Measurements from ENCODE around the gene YEATS4.

YEATS4 gene

DNA sequence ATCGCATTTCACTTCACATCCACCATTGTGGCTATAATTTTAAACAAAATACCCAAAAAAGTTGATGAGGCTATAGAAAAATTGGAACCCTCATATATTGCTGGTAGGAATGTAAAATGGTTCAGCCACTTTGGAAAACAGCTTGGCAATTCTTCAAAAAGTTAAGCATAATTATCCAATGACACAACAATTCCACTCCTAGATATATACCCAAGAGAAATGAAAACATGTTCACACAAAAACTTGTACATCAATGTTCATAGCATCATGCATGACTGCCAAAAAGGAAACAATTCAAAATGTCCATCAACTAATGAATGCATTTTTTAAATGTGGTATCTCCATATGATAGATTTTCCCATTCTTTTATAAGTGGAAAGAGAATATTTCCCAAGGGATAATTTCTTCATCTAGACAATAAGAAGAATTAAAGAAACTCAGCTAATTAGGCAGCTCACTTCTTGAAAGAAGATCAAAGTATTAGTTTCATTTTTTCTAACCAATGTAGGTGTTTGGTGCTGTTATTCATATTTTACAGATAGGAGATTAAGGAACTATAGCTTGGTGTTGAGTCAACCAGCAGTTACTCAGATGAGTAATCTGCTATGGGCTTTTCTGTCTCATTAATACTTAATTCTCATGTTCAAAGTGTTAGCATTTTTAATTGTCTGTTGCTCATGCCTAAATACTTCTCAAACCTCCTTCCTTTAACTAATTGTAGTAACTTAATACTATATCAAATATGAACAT lies 32.8 kb downstream of the YEATS4 start:
- no peak for DNase-seq (ENCODE audit: low read depth, low spot score)

GRCh38 chr12:69396041-69396440 lies 36.5 kb downstream of the YEATS4 start:
- DNase-seq (ENCODE audit: low read depth, low spot score), result no peak

DNA sequence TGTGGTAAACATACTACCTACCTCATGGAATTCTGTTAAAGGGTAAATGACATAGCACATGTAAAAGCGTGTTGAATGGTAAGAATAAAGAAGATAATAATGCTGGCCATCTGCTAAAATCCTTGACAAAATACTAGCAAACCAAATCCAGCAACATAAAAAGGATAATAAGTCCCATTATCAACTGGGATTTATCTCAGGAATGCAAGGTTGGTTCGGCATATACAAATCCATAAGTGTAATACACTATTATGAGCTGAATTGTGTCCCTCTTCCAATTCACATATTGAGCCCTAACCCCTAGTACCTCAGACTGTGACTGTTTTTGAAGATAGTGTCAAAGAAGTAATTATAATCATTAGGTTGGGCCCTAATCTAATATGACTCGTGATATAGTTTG lies 37.4 kb downstream of the YEATS4 start:
- DNase-seq (ENCODE audit: low read depth, low spot score), result no peak

DNA sequence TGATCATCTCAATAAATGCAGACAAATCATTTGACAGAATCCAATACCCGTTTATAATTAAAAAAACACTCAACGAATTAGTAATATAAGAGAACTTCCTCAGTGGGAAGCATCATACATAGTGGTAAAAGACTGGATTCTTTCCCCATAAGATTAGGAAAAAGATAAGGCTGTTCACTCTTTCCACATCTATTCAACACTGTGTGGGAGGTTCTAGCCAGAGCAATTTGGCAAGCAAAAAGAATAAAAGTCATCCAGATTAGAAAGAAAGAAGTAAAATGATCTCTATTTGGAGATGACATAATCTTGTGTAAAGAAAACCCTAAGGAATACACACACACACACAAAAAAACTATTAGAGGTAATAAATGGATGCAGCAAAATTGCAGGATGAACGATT lies 38.4 kb downstream of the YEATS4 start:
- DNase-seq (ENCODE audit: low read depth, low spot score), result no peak

- no peak for DNase-seq (ENCODE audit: low read depth, low spot score)
These were observed 42.4 kb downstream of the YEATS4 start for GRCh38 chr12:69401940-69402339.

DNA sequence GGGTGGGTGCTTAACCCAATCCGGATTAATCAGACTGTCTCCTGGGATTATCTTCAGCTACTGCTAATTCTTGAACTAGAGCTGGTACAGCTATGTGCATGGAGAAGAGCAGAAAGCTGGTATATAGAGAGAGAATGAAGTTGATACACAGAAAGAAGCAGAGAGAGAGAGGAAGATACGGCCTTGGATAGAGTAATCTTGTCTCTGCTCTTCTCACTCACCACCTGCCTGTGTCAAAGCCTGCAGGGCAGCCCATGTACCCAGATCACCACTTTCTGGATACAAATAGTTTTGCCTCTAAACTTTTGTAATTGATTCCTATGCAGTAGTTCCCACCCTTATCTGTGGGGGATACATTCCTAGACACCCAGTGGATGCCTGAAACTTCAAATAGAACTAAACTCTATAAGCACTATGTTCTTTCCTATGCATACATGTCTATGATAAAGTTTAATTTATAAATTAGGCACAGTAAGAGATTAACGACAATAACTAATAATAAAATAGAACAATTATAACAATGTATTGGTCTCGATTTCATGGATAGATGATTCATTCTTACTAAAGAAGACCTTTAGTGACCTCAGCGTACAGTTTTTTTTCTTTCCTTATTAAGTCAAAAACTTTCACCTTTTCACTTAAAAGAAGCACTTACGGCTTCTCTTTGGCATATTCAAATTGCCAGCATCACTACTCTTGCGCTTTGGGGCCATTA lies 45.5 kb downstream of the YEATS4 start:
- DNase-seq (ENCODE audit: low read depth, low spot score), result no peak

DNA sequence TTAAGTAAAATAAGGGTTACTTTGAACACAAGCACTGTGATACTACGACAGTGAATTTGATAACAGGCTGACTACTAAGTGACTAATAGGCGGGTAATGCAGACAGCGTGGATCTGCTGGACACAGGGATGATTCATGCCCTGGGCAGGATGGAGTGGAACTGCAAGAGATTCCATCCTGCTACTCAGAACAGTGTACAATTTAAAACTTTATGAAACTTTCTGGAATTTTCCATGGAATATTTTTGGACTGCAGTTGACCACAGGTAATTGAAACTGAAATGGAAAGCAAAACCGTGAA lies 46.0 kb downstream of the YEATS4 start:
- DNase-seq (ENCODE audit: low read depth, low spot score), result peak; percentile 49

GRCh38 chr12:69406217-69406616 lies 46.7 kb downstream of the YEATS4 start:
- no peak for DNase-seq (ENCODE audit: low read depth, low spot score)

DNA sequence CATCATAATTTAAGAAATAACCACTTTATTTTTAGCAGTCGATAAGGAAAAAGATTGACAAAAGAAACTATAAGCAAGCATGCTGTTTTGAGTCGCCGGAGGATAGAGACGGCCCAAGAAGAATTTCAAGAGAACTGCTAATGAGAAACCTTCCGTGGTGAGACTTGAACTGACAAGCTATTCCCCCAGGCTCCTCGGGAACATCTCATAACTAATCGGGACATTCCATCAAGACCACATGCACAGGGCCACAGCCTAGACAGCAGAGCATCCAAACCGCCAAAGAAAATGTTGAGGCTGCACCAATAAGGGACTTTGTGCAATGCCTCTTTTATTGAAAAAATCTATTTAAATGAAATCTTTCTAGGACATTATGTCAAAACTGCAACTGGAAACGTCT lies 51.0 kb downstream of the YEATS4 start:
- DNase-seq (ENCODE audit: low read depth, low spot score), result no peak

DNA sequence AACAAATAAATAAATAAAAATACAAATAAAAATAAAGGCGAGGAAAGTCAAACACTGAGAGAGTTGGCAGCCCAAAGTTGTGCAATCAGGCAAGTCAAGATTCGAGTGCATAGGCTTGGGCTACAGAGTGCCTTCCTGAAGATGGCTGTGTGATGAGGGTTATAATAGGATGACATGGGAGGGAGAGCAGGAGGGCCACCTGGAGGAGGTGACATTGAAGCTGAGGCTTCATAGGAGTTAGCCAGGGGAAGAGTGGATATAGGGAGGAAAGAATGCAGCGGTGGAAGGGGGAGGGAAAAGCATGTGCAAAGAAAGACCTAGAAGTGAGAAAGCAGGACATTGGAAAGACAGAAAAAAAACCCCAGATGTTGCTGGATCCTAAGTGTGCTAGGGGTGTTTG lies 53.1 kb downstream of the YEATS4 start:
- no peak for DNase-seq (ENCODE audit: low read depth, low spot score)

DNA sequence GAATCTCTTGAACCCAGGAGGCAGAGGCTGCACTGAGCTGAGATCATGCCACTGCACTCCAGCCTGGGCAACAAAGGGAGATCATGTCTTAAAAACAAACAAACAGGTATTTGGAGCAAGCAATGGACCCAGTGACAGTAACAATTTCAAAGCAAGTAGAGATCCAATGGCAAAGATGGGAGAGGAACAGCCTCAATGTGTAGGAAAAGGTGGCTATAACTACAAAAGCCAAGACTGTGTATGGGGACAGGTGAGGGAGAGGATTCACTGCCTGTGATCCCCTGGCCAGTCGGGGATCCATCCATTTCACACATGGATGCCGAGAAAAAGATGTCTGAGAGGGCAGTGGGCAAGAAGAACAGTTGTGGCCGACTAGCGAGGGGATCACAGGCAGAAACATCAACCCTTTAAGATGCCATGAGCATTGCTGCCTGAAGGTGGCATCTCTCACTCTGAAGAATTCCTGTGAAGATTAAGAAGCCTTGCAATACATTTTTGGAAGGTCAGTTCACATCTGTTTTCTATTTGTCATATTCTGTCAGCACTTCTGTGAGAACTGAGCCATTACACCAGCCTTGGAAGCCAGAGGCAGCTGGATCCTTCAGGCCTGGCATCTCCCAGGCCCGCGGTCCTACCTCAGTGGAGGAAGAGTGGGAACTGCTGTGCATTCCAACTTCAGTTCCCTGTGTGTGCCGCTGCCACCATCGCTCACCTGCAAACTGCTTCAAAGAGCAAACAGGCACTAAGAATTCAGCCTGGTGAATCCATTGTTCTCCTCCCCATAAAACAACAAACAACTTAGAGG lies 56.1 kb downstream of the YEATS4 start:
- peak; percentile 75 for DNase-seq (ENCODE audit: low read depth, low spot score)

DNA sequence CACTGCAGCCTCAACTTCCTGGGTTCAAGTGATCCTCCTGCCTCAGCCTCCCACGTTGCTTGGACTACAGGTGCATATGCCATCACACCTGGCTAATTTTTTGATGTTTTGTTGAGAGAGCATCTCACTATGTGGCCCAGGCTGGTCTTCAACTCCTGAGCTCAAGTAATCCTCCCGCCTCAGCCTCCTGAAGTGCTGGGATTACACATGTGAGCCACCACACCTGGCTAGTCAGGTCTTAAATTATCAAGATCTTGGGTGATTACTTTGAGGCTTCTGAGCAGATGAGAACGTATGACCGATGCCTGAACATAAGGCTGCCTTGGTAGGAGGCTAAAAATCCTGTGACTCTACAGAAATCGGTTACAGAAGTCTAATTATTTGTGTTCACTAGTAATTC lies 57.7 kb downstream of the YEATS4 start:
- no peak for DNase-seq (ENCODE audit: low read depth, low spot score)

GRCh38 chr12:69417741-69418167 lies 58.2 kb downstream of the YEATS4 start:
- DNase-seq (ENCODE audit: low read depth, low spot score), result no peak

DNA sequence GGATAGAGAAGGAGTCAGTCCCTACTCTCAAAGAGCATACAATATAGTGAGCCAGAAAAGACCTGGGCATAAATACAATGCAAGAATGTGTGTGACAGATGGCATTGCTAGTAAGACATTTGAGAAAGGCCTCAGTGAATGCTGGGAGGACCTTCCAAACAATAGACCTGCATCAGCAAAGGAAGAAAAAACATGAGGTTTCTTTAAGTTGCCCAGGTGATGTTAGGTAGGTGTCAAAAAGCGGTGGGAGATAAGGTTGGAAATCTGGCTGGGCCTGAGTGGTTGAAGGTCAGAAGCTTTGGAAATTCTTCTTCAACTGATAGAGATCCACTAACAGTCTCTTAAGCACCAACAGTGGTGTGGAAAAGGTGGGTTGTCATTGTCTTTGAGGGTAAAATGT lies 60.2 kb downstream of the YEATS4 start:
- DNase-seq (ENCODE audit: low read depth, low spot score), result no peak

DNA sequence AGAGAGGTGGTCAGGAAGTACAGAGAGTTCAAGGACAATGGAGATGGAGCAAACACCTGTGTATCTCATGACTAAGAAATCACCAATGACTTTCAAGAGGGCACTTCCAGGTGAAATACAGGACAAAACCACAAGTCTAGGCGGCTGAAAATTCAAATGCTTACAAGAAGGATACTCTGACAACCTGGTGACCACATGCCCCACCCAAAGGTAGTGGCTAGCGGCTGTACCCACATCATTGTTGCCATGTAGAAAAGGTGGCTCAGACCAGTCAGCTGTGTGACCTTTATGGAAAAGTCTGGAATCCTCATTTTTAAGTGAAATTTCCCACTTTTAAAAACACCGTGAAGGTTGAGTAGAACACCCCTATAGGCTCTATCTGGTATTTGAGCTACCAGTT lies 62.0 kb downstream of the YEATS4 start:
- no peak for DNase-seq (ENCODE audit: low read depth, low spot score)

DNA sequence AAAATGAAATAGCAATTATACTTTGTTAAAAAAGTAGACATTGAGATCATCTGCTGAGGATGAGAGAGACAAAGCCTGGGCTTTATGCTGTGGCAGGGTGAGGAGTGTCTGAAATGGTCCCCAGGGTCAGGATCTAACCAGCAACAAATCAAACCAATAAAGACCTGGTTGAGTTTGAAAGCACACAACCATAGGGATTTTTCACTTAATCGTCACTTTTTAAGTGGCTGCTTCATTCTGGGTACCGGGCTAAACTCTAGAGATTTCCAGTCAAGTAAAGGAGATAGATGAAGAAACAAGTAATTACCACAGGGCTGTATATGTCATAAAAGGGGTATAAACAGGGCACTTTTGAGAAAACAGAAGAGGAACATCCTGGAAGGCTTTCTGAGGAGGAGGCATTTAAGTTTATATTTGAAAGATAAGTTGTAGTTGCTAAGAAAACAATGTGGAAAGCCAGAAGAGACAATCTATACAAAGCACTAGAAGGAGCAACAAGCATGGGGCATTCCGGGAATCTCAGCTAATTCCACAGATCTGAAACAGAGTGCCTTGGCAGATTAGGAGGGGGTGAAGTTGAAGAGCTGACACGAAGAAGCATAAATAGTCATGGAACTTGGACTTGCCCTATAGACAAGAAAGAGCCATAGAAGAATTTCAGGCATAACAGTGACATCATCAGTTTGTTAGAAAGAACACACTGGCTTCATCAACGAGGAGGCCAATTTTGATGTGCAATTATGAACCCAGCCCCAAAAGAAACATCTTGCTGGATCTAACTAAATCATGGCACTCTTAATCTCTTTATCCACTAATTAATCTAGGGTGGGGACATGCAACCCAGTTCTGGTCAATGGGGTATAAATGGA lies 63.7 kb downstream of the YEATS4 start:
- no peak for DNase-seq (ENCODE audit: low read depth, low spot score)

- no peak for DNase-seq (ENCODE audit: low read depth, low spot score)
These were observed 65.9 kb downstream of the YEATS4 start for GRCh38 chr12:69425417-69425816.

DNA sequence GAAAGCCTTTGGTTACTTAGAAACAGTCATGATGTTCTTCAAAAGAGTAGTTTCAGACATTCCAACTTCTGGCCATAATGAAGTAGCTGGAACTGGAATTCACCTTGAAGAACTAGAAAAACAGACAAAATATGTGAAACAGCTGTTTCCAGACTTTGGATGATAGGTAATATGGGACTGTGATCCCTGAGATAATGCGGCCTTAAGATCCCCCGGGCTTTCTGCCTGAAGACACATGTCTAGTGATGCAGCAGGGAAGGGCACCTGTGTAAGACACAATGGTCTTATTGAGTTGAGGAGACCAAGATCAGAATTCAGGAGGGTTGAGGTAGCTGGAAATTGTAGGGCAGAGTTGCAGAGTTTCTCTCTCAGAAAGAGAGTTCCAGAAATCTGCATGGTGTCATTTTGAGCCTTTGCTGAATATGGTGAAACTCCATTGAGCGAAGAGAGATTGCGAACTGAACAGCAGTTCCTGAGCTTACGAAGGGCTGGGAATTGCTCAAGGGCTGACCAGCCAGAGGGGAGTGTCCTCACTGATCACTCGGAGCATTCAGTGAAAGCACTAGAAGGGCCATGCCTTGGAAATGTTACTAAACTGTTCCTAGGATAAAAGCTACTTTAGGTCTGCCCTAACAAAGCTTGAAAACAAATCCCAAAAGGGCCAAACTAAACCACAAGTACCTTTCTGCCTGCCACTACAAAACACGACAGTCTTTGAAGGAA lies 69.0 kb downstream of the YEATS4 start:
- no peak for DNase-seq (ENCODE audit: low read depth, low spot score)

GRCh38 chr12:69430942-69431590 lies 71.5 kb downstream of the YEATS4 start:
- no peak for DNase-seq (ENCODE audit: low read depth, low spot score)

GRCh38 chr12:69431591-69432222 lies 72.2 kb downstream of the YEATS4 start:
- DNase-seq (ENCODE audit: low read depth, low spot score), result no peak

Data from brain pericyte (primary cell).